22Rv1 (cell line): ENCODE data around the gene SYNE2.
"Not testable (repeated sequence)": the region's sequence is repeated elsewhere in the genome, so short reads cannot be mapped to it uniquely, and the experiment has no call there.

ENCODE experiments used
- H3K27ac ChIP-seq: fragments of 450-650 bp; 2 replicates; pipeline ENCODE4 v1.5.1; 2017
- CTCF ChIP-seq: fragments of 450-650 bp; IDR thresholded peaks from 2 replicates; pipeline ENCODE4 v1.5.1; 2017; ENCODE audit warnings: mild to moderate bottlenecking
- ZFX ChIP-seq: fragments of 450-650 bp; IDR thresholded peaks from 2 replicates; pipeline ENCODE4 v1.6.1; 2017; ENCODE audit warnings: antibody characterized with exemption, borderline replicate concordance

Gene SYNE2

DNA sequence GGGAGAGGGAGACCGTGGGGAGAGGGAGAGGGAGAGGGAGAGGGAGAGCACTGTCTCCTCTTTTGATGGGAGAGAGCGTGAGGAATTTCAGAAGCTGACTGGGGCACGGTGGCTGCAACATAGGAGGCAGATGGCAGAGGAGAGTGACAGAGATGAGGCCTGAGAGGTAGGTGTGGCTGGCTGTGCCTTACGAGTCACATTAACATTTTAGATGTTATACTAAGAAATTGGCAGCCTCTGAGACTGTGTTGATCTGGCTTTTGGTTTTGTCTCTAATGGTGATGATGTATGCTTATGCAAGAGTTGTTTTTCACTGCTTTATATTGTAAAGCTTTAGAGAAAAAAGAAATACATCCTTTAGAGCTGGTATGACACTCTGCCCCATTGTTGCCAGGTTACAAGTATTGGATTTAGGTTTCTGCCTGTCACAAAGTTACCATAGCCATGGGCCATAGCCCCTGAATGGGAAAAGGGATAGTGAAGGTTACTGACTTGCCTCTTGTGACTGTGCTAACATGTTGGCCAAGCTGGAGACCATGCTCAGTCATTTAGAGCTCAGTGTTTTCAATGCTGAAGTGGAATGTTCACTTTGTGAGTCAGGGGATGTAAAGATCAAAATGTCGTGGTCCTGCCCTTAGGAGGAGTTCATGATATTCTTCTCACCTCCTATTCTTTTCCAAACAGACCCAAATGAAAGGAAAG, 186.2 kb downstream of the SYNE2 start:
- no peak for TF ChIP-seq CTCF
- TF ChIP-seq ZFX: no peak
- H3K27ac ChIP-seq: no peak overlapping the region

DNA sequence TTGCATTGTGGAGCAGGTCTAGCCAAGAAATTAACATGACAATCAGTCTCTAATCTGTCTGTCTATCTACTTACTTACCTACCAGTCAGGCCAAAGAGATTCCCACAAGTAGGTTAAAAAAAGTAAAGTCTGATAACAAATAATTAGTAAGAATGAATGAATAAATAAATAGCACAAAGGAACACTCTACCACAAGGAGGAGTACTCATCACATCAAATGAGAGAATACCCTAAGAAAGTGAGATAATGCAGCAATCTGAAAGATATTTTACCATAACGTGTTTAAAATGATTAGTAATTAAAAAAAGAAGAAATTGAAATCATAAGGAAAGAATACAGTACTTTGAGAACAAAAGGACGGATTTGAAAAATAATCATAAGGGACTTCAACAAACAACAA, 187.2 kb downstream of the SYNE2 start:
- TF ChIP-seq CTCF: 0 out of 2 replicates have a peak, but pooled peaks have one; percentile 12
- no peak for TF ChIP-seq ZFX
- H3K27ac ChIP-seq: no peak overlapping the region

- not testable (repeated sequence) for H3K27ac ChIP-seq
Observed at GRCh38 chr14:64043296-64043695, 190.5 kb downstream of the SYNE2 start.

- H3K27ac ChIP-seq: no peak overlapping the region
- TF ChIP-seq ZFX (no peak), CTCF (no peak)
Observed at GRCh38 chr14:64045091-64045490, 192.3 kb downstream of the SYNE2 start.

DNA sequence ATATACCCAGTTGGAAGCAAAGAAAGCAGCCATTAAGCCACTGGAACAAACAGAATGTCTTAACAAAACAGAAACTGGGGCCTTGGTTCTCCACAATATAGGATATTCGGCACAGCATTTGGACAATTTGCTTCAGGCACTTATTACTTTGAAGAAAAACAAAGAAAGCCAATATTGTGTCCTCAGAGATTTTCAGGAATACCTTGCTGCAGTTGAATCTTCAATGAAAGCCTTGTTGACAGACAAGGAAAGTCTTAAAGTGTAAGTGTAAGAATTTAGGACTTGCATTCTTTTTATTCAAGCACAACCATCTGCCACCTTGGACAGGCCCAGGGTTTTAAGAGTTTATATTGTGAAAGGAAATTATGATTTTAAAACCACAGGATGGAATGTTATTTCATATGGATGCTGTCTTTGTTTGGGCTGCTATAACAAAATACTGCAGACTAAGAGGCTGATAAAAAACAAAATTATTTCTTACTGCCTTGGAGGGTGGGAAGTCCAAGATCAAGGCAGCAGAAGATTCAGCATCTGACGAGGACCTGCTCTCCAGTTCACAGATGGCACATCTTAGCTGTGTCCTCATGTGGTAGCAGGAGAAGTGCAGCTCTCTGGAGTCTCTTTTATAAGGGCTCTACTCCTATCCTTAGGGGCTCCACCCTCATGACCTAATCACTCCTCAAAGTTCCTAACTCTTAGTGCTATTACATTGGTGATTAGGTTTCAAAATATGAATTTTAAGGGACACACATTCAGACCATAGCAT, 197.0 kb downstream of the SYNE2 start:
- TF ChIP-seq CTCF (no peak), ZFX (no peak)

DNA sequence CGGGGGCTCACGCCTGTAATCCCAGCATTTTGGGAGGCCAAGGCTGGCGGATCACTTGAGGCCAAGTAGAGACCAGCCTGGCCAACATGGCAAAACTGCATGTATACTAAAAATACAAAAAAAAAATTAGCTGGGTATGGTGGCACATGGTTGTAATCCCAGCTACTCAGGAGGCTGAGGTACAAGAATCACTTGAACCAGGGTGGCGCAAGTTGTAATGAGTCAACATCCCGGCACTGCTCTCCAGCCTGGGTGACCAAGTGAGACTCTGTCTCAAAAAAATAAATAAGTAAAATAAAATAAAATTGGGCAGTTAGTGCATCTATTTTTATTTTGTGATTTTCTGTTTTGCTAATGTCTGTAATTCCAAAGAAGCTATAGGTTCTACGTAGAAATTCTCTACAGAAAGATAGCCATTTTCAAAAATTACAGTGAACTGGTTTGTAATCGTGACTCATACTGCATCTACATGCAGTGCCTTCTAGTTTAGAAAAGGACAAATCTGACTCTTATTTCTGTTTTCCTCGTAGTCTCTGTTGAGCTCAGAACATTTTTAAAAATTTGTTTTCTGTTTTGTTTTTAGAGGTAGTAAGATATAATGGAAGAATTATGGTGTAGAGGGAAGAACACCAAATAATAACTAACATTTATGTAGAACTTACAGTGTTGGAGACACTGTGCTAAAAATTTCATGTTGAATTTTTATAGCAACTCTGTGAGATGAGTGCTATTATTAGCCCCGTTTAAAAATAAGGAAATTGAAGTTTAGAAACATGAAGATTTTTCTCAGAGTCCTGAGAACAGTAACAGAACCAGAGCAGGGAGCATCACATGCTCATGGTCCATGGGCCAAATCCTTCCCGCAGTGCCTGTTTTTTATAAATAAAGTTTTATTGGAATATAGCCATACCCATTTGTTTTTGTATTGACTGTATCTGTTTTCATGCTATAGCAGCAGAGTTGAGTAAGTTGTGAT, 201.2 kb downstream of the SYNE2 start:
- no peak overlapping the region for H3K27ac ChIP-seq
- TF ChIP-seq ZFX: no peak
- no peak for TF ChIP-seq CTCF

More for the DNA sequence above, 197.0 kb downstream of the SYNE2 start:
- H3K27ac ChIP-seq: no peak overlapping the region

DNA sequence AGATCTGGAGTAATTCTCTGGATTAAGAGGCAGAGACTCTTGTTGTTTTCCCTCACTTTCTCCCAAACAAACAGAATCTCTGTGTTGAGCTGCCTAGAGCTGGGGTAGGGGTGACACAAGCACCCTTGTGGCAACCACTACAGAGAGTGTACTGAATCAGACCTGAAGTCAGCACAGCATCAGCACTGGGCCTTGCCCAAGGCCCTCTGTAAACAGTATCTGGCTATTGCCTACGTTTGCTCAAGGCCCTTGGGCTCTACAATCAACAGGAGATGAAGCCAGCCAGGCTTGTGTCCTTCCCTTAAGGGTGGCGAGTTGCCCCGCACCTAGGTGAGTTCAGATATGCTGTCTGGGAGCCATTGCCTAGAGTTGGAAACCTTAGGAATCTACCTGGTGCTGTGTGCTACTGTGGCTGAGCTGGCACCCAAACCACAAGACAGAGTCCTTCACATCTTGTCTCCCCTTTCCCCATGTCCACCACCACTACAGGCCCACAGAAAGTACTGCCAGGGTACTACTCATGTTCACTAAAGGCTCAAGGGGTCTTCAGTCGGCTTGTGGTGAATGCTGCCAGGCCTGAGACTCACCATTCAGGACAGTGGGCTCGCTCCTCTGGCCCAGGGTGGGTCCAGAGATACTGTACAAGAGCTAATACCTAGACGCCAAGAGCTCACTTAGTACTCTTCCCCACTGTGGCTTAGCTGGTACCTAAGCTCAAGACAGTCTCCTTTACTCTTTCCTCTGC, 206.8 kb downstream of the SYNE2 start:
- no peak for TF ChIP-seq ZFX
- no peak for TF ChIP-seq CTCF
- no peak overlapping the region for H3K27ac ChIP-seq
